ENCODE results near the gene FPR2.
"Not testable (repeated sequence)": the region's sequence is repeated elsewhere in the genome, so short reads cannot be mapped to it uniquely, and the experiment has no call there.

The FPR2 gene, protein sequence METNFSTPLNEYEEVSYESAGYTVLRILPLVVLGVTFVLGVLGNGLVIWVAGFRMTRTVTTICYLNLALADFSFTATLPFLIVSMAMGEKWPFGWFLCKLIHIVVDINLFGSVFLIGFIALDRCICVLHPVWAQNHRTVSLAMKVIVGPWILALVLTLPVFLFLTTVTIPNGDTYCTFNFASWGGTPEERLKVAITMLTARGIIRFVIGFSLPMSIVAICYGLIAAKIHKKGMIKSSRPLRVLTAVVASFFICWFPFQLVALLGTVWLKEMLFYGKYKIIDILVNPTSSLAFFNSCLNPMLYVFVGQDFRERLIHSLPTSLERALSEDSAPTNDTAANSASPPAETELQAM

DNA sequence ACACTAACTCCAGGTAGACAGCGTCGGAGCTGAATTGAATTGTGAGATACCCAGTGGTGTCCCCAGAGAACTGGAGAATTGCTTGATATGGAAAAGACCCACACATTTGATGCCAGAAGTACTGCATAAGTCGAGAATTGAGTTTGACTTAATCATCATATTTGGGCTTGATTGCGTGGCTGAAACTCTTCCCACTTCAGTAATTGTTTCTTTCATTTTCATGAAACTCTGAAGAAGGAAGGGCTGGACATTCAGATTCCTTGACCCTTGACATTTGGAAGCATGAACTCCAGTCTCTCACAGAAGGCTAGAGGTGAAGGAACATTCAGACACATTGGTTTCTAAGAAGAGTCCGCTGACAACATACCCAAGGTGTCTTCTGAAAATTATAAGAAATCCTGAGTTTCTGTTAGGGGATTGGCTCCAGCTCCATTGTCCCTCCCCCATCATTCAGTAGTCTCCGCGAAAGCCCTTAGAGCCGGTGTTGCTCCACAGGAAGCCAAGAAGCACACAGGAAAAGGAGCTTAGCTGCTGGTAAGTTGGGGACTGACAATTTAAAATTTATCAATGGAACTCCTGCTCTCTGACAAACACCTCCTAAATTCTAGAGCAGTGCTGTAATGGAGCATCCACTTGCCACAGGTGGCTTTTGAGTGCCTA lies at the start of gene FPR2:
FPR2 (plus strand) TSS at position 484 of the 660 bp plus-strand sequence. CDS start 7,479 bp downstream, outside the sequence.
- DNase-seq, result peak; percentile 87

DNA sequence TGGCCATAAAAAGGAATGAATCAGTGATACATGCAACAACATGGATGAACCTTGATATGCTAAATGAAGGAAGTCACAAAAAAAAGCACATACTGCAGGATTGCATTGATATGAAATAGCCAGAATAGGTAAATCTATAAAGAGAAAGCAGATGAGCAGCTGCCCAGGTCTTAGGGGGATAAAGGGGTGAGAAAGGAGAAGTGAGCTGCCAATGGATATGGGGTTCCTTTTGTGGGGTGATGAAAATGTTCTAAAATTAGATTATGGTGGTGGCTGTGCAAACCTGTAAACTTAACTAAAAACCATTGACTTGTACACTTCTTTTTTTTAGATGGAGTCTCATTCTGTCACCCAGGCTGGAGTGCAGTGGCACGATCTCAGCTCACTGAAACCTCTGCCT lies 49.3 kb upstream of the FPR2 start:
- DNase-seq, result peak; percentile 39

DNA sequence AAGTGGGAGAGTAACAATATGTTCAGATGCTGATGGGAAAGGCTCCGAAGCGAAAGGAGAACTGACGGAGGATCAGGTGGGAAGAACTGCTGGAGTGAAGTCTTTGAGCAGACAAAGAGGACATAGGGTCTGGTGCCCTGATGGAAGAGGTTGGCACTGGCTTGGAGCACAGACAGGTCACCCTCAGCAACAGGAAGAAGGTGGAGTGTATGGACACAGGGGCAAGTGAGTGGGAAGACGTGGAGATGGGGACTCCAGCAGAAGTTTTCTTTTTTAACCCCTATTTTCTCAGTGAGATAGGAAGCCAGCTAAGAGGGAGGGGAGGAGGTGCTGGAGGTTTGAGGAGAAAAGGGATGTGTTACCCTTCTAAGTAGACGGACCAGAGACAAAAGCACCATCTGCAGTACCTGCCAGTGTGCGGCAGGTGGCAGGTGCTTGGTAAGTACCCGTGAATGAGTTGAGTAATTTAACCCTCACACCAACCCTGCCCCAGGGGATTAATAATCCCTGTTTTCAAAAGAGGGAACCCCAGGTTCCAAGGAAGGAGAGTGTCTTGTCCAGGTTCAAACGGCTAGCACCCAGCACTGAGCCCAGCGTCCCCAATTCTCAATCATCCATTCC lies 48.4 kb upstream of the FPR2 start:
- peak; percentile 34 for DNase-seq

DNA sequence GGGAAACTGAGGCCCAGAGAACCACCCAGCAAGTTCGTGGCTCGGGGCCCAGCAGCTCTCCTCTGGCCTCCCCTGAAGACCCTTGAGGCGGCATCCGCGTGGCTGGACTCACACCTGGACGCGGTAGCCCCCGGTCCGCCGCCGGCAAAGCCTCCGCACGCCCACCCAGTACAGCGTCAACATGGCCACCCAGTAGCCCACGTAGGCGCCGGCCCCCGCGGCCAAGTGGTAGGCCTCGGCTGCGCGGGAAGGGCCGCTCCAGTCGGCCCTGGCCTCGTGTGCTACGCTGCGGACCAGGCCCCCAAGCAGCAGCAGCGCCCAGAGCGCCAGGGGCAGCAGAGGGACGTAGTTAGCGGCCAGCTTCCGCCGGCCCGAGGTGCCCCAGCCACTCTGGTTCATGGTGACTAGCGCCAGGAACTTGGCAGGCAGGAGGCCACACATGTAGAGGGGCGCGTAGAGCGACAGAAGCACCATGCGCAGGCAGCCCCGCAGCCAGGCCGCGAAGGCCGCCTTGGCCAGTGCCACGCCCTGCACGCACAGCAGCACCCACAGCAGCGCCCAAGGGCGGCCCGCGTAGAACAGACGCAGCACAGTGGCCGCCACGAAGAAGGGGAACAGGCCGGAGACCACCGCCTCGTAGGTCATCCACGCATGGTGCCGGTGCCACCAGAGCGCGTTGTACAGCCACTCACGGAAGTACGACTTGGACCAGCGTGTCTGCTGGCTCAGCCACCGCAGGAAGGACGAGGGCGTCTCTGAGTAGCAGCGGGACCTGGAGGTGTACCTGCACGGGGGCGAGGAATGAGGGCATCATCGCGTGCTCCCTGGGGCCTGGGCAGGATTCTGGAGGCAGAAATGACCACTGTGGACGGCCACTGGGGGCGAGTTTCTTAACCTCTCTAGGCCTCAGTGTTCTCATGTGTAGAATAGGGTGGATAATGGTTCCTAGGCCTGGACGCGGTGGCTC lies 47.4 kb upstream of the FPR2 start:
- DNase-seq, result no peak

DNA sequence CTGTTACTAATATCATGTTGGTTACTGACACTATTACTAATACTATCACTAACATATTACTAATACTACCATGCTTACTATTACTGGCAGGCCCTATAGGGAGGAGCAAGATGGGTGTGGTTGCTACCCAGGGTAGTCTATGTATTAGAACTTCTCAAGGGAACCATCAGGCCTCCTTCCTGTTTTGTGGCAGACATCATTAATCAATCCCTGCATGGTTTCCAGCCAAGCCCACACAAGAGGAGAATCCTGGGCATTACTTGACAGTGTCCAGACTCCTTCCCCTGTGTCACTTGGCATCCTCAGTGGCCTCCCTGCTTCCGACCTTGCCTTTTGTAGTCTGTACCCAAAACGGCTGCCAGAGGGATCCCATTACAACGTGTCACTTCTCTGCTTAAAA lies 46.1 kb upstream of the FPR2 start:
- DNase-seq, result peak; percentile 62

DNA sequence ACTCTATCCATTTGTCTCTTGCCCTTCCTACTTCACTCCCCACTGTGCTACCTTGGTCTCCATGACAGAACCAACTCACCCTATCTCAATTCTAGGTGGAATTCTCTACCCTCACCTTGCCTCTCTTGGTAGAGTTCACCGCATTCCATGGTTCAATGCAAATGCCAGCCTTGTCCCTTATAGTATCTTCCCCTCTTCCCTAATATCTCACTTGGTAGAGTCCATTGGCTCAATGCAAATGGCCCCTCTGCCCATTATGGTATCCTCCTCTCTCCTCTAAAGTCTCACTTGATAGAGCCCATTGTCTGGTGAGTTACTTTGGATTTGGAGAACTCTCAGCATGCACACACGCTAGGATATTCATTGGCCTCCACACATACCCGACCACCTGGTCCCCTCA lies 45.1 kb upstream of the FPR2 start:
- no peak for DNase-seq

DNA sequence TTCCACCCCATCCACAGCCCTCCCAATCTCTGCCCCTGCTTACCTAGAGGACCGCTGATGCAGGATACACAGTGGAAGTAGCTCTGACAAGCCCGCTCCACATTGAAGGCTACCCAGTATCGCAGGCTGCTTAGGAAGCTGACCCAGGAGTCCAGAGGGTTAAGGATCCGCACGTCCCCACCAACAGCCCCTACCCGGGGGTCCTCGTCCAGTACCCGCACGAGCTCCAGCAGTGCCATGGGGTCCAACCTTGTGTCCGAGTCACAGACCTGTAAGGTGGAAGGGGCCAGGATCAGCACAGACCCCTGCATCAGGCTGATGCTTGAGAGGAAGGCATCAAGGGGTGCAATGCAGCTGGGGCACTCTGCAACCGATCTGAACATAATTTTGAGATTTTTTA lies 44.1 kb upstream of the FPR2 start:
- DNase-seq, result no peak

DNA sequence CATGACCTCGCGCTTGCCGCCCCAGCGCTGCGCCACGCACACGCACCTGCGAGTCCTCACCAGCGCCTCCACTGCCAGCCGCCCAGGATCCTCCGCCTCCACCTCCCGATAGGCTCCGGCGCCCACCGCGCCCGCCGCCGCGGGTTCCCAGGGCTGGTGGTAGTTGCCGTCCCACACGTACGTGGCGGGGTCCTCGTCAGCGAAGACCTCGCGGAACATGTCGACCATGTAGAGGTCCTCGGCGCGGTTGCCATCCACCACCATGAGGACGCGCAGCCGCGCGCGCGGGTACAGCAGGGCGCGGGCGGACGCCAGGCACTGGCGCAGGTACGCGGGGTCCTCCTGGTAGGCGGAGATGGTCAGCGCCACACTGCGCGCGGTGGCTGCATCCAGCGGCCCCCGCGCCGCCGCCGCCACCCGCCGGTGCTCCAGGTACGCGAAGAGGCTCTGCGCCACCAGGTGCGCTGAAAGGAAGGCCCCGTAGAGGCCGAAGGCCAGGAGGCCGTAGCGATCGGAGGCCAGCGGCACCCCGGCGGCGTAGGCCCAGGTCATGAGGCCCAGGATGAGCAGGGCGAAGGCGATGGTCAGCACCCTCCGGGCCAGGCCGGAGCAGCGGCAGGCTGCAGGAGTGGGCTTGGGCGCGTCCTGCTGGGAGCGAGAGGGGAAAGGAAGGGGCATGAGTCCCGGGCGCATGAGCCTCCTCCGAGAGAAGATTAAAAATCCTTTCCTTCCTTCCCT lies 41.6 kb upstream of the FPR2 start:
- DNase-seq, result no peak

DNA sequence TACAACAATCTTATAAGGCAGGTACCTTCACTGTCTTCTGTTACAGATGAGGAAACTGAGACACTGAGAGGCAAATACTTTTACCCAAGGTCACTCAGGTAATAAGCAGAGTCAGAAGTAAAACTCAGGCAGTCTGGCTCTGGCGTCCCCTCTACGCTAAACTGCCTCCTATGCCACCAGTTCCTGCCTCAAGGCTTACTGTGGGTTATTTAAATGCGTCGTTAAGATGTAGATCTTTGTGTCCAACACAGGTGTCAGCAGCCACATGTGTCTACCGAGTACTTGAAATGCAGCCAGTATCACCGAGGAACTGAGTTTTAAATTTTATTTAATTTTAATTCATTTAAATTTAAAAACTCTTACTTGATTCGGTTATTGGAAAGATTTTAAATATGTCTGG lies 39.1 kb upstream of the FPR2 start:
- no peak for DNase-seq

DNA sequence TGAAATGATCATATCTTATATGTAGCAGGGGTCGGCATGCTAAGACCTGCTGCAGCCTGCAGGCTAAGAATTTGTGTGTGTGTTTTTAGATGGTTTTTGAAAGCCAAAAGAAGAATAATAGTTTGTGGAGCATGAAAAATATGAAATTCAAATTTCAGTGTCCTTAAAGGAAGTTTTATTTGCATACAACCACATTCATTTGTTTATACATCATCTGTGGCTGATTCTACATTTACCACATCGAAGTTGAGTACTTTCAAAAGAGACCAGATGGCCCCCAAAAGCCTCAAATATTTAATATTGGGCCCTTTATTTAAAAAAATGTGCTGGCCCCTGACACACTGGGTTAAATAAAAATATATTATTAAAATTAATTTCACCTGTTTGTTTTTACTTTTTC lies 38.5 kb upstream of the FPR2 start:
- DNase-seq, result no peak

DNA sequence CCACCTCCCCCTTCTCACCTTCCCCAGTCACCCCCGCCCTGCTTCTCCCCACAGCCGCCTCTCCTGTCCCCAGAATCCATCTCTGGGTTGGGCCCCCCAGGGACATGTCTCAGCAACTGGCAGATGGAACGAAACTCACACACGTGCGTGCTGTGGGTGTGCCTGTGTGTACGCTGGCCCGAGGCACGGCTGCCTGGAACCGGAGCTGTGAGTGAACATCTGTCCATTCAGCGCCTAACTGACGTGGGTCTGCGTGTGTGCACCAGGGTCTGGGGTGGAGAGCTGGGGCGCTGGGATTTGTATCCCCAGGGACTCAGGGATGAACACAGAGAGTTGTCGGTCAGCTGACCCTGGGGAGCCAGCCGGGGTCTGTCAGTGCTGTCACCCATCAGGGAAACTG lies 36.4 kb upstream of the FPR2 start:
- no peak for DNase-seq

DNA sequence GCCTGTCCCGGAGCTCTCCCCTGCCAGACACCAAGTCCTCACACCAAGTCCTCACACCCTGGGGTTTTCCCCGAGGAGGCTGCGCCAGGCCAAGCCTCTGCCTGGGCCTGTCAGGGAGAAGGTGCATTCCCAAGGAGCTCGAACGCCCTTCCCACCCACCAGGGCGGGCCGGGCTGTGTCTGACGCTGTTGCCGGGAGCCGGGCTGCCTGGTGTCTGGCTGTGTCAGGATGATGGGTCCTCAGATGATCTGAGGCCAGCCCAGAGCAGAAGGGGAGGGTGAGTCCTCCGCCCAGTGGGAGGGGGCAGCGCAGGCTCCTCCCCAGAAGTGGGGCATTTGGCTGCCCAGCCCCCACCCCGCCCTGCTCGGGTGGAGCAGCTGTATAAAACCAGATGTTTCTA lies 34.9 kb upstream of the FPR2 start:
- peak; percentile 88 for DNase-seq

DNA sequence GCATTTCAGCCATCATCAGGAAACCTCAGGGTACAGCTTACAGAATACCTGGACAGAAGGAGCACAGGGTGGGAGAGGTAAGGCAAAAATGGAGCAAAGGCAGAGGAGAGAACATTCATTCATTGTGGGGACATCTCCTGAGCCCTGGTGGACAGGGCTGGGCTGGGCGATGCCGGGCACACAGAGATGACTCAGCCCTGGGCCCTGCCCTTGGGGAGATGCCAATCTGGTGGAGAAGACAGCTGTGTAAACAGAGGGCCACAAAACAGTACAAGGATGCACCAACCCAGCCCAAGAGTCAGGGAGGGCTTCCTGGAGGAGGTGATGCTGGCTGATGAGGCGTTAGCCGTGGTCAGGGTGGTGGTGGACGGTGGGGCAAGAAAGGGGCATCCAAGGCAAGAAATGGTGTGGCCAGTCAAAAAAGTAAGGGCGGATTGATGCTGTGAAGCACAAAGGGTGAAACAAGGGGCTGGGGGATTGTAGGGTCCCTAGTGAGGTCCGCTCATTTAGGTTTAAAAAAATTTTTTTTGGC lies 33.6 kb upstream of the FPR2 start:
- no peak for DNase-seq

DNA sequence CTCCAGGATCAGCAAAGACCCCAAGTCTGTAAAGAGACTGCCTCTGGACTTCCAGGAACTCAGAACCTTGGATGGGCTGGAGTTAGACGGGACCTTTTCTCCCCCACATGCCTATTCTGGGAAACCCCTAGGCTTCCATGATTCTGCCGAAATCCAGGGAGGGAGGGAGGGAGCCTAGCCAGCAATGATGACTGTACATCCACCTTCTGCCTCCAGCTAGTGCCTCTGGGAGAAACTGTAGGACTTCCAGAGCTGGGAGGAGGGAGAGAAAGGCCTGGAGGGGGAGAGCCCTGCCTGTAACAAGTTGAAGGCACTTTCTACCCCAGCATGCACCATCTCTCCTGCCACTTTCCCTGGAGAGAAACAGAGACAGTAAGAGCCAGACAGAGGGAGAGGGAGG lies 31.2 kb upstream of the FPR2 start:
- no peak for DNase-seq

DNA sequence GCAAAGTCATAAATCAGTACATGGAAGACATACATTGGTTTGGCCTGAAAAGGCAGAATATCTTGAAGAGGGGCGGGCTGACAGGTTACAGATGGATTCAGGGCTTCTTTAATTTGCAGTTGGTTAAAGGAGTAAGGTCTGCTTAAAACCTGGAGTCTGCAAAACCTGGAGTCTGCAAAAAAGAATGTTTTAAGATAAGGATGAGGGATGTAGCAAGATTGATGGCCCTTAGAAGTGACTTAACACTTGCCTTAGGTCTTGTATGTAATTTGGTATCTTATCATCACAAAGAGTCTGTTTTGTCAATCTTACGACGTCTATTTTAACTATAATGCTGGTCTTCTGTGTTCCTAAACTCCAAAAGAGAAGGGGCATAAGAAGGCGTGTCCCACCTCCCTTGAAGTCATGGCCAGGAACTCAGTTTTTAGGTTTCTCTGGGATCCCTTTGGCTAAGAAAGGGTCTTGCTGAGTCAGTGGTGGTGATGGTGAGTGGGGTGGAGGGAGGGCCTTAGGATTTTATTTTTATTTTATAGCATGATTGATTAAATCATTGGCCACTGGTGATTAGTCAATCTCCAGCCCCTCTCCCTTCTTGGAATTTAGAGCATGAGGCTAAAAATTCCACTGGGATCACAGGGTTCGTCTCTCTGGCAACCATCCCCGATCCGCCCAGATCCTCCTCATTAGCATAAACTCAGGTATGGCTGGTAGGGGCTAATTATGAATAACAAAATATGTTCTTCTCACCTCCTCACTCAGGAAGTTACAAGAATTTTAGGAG lies 27.0 kb upstream of the FPR2 start:
- no peak for DNase-seq

DNA sequence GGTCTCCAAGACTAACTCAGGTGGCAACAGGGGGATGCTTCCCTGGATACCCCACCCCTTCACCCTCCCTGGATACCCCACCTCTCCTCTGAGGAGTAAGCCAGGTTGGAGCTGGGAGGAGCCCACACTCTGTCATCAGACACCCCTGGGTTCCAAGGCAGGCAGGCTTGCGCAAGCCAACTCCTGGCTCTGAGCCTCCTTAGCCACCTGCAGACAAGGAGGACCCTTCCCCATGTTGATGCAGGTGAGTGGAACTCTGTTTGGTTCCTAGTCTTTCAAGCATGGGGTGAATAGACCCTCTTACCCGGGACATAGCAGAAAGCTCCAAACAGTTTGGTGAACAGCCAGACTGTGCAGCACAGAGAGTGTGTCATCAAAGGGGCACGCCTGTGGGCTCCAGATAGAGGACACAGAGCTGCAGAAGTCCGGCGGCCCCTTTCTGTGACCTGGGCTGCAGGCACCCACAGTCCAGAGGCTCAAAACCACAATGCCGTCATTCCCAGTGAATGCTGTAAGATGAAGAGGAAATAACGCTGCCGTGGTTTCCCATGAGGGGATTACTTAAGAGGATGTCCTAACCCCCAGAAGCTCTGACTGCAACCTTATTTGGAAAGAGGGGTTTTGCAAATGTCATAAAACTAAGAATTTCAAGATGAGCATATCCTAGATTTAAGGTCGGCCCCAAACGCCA lies 25.1 kb upstream of the FPR2 start:
- DNase-seq, result peak; percentile 99

DNA sequence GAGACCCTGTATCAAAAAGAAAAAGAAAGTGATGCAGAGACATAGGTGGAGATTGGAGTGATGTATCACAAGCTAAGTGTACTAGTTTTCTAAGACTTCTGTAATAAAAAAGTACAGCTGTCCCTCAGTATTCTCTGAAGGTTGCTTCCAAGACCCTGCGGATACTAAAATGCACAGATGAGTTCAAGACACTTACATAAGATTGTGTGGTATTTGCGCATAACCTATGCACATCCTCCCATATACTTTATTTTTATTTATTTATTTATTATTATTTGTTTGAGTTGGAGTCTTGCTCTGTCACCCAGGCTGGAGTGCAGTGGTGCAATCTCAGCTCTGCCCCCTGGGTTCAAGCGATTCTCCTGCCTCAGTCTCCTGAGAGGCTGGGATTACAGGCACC lies 23.6 kb upstream of the FPR2 start:
- no peak for DNase-seq

DNA sequence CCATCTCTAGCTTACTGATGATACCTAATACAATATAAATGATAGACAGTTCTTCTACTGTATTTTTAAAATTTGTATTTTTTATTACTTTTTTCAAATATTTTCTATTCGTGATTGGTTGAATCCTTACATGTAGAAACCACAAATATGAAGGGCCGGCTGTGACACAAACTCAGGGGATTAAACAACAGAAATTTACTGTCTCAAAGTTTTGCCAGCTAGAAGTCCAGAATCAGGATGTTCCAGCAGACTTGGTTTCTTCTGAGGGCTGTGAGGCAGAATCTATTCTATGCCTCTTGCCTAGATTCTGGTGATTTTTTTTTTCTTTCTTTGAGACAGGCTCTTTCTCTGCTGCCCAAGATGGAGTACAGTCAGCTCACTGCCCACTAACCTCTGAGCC lies 23.1 kb upstream of the FPR2 start:
- no peak for DNase-seq

DNA sequence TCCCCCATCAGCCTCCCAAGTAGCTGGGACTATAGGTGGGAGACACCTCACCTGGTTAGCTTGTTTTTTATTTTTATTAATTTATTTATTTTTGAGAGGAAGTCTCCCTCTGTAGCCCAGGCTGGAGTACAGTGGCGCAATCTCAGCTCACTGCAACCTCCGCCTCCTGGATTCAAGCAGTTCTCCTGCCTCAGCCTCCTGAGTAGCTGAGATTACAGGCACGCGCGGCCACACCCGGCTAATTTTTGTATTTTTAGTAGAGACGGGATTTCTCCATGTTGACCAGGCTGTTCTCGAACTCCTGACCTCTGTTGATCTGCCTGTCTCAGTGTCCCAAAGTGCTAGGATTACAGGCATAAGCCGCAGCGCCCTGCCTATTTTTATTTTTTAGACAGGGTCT lies 22.5 kb upstream of the FPR2 start:
- not testable (repeated sequence) for DNase-seq

DNA sequence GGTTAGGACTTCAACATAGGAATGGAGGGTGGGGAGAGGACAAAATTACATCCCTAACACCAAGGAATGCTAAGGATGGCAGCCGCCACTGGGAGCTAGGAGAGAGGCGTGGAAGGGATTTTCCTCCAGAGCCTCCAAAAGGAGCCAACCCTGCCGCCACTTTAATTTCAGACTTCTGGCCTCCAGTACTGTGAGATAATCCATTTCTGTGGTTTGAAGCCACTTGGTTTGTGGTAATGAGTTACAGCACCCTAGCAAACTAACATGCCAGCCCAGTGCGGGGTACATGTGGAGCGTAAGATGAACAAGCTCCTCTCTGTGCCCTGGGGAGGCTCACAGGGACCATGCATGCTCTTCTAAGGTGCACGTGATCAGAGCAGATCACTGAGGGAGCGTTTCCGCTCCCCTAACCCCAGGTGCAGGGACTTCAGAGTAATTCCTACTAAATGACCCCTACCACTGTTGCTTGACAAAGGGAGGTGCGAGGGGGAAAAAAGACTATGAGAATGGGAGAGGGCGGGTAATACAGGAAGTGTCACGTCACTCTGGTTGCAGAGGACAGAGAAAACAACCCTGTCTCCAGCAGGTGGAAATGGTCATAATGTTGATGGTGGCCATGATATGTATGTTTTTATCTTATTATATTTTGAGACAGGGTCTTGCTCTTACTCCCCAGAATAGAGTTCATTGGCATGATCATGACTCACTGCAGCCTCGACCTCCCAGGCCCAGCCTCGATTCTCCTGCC lies 21.3 kb upstream of the FPR2 start:
- DNase-seq, result peak; percentile 81

All from MV-4-11 (cell line).